HL-60 (cell line): ENCODE measurements around the gene OAS2.

Source experiments
- DNase-seq, 2 experiments: peaks; one replicate each; pipeline ENCODE4 v3.0.0-alpha.2; 2010 to 2020; ENCODE audit warnings: low read depth in 1 of 2, low spot score in 1 of 2
- H3K27ac ChIP-seq: fragments of 250-450 bp; sonication (Bioruptor Pico); replicated peaks from 2 replicates; pipeline ENCODE4 v1.5.1; 2020; ENCODE audit warnings: mild to moderate bottlenecking, moderate library complexity
- H3K27me3 ChIP-seq: fragments of 250-450 bp; sonication (Bioruptor Pico); 2 replicates; pipeline ENCODE4 v1.5.1; 2021; ENCODE audit warnings: mild to moderate bottlenecking, moderate library complexity; ENCODE audit not compliant: insufficient read depth, poor library complexity, severe bottlenecking
- H3K4me3 ChIP-seq: replicated peaks from 2 replicates; pipeline ENCODE4 v1.5.1; 2011; ENCODE audit warnings: mild to moderate bottlenecking, control low read depth, low read length; ENCODE audit not compliant: insufficient read depth
- GABPA ChIP-seq: IDR thresholded peaks from 2 replicates; pipeline ENCODE4 v1.6.1; 2012; ENCODE audit warnings: low read depth
- POLR2AphosphoS5 ChIP-seq: IDR thresholded peaks from 2 replicates; pipeline ENCODE4 v1.6.1; 2012; ENCODE audit warnings: low read depth
- REST ChIP-seq: IDR thresholded peaks from 2 replicates; pipeline ENCODE4 v1.6.1; 2012; ENCODE audit warnings: low read depth; ENCODE audit not compliant: insufficient replicate concordance
- SPI1 ChIP-seq: IDR thresholded peaks from 2 replicates; pipeline ENCODE4 v1.6.1; 2012; ENCODE audit warnings: low read depth, mild to moderate bottlenecking, borderline replicate concordance
- TF ChIP-seq, protein P1 (sequence below): IDR thresholded peaks from one replicate; pipeline ENCODE4 v1.5.1; 2011; ENCODE audit warnings: low read length, control low read depth, inconsistent platforms; ENCODE audit not compliant: insufficient read depth

Gene OAS2

GRCh38 chr12:112980491-112981158, 2.3 kb downstream of the OAS2 start:
- DNase-seq = no peak
- Histone ChIP-seq H3K27me3 (no peaks in the 10 kb centered on the region), H3K4me3 (no peak overlapping the region), H3K27ac (no peak overlapping the region)
- no peak for TF ChIP-seq REST

GRCh38 chr12:112985642-112986290, 7.4 kb downstream of the OAS2 start:
- TF ChIP-seq, protein P1, sequence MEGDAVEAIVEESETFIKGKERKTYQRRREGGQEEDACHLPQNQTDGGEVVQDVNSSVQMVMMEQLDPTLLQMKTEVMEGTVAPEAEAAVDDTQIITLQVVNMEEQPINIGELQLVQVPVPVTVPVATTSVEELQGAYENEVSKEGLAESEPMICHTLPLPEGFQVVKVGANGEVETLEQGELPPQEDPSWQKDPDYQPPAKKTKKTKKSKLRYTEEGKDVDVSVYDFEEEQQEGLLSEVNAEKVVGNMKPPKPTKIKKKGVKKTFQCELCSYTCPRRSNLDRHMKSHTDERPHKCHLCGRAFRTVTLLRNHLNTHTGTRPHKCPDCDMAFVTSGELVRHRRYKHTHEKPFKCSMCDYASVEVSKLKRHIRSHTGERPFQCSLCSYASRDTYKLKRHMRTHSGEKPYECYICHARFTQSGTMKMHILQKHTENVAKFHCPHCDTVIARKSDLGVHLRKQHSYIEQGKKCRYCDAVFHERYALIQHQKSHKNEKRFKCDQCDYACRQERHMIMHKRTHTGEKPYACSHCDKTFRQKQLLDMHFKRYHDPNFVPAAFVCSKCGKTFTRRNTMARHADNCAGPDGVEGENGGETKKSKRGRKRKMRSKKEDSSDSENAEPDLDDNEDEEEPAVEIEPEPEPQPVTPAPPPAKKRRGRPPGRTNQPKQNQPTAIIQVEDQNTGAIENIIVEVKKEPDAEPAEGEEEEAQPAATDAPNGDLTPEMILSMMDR = no peak
- TF ChIP-seq REST (no peak), GABPA (no peak), POLR2AphosphoS5 (no peak), SPI1 (no peak)
- Histone ChIP-seq H3K27me3 (no peaks in the 10 kb centered on the region), H3K27ac (no peak overlapping the region), H3K4me3 (no peak overlapping the region)
- no peak for DNase-seq

DNA sequence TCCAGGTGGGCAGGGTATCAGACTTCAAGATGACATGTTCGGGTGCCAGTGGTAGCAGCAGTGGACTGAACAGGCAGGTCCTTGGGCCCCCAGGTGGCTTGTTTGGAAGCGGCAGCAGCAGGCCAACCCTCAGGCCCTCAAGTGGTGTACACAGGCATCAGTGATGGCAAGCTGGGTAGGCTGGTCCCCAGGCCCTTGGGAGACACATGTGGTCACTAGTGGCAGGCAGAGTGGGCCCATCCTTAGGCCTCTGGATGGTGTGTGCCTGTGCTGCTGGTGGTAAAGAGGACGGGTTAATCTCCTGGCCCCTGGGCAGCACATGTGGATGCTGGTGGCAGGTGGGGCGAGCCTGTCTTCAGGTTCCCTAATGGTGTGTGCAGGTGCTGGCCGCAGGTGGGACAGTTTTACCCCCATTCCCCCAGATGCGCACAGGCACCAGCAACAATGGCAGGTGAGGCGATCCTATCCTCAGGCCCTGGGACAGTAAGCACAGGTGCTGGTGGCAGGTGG, 8.0 kb downstream of the OAS2 start:
- Histone ChIP-seq H3K27ac (no peak overlapping the region), H3K27me3 (no peaks in the 10 kb centered on the region), H3K4me3 (no peak overlapping the region)
- DNase-seq = no peak
- no peak for TF ChIP-seq REST
- TF ChIP-seq POLR2AphosphoS5 = no peak
- TF ChIP-seq GABPA = no peak
- no peak for TF ChIP-seq SPI1
- TF ChIP-seq, protein P1 = no peak
